ENCODE results near the gene CCDC54.
"Not testable (repeated sequence)": the region's sequence is repeated elsewhere in the genome, so short reads cannot be mapped to it uniquely, and the experiment has no call there.

Gene CCDC54

GRCh38 chr3:107377151-107377550, at the start of gene CCDC54:
TSS of gene CCDC54 (plus strand) at chr3:107377439. CDS start at chr3:107377588, 149 bp downstream.
- no peak for DNase-seq (ENCODE audit: low read depth)

- no peak for DNase-seq (ENCODE audit: low read depth)
Measured at GRCh38 chr3:107328069-107328468, 49.2 kb upstream of the CCDC54 start.

- DNase-seq (ENCODE audit: low read depth), result no peak
Measured at GRCh38 chr3:107329088-107329487, 48.2 kb upstream of the CCDC54 start.

- DNase-seq (ENCODE audit: low read depth), result not testable (repeated sequence)
Measured at GRCh38 chr3:107339690-107340089, 37.5 kb upstream of the CCDC54 start.

GRCh38 chr3:107344722-107345121, 32.5 kb upstream of the CCDC54 start:
- no peak for DNase-seq (ENCODE audit: low read depth)

GRCh38 chr3:107345822-107346405, 31.3 kb upstream of the CCDC54 start:
- no peak for DNase-seq (ENCODE audit: low read depth)

GRCh38 chr3:107346564-107346963, 30.7 kb upstream of the CCDC54 start:
- DNase-seq (ENCODE audit: low read depth), result no peak

- DNase-seq (ENCODE audit: low read depth), result no peak
Measured at GRCh38 chr3:107347751-107348150, 29.5 kb upstream of the CCDC54 start.

- DNase-seq (ENCODE audit: low read depth), result no peak
Measured at GRCh38 chr3:107356706-107357105, 20.5 kb upstream of the CCDC54 start.

- no peak for DNase-seq (ENCODE audit: low read depth)
Measured at GRCh38 chr3:107361633-107362032, 15.6 kb upstream of the CCDC54 start.

GRCh38 chr3:107365051-107365450, 12.2 kb upstream of the CCDC54 start:
- no peak for DNase-seq (ENCODE audit: low read depth)

GRCh38 chr3:107366766-107367165, 10.5 kb upstream of the CCDC54 start:
- no peak for DNase-seq (ENCODE audit: low read depth)

GRCh38 chr3:107367353-107367752, 9.9 kb upstream of the CCDC54 start:
- no peak for DNase-seq (ENCODE audit: low read depth)

- no peak for DNase-seq (ENCODE audit: low read depth)
Measured at GRCh38 chr3:107368654-107369398, 8.4 kb upstream of the CCDC54 start.

- DNase-seq (ENCODE audit: low read depth), result no peak
Measured at GRCh38 chr3:107369791-107370190, 7.4 kb upstream of the CCDC54 start.

- DNase-seq (ENCODE audit: low read depth), result no peak
Measured at GRCh38 chr3:107370907-107371306, 6.3 kb upstream of the CCDC54 start.

GRCh38 chr3:107372506-107372905, 4.7 kb upstream of the CCDC54 start:
- DNase-seq (ENCODE audit: low read depth), result no peak

GRCh38 chr3:107373896-107374295, 3.3 kb upstream of the CCDC54 start:
- DNase-seq (ENCODE audit: low read depth), result no peak

GRCh38 chr3:107375682-107376081, 1.6 kb upstream of the CCDC54 start:
- DNase-seq (ENCODE audit: low read depth), result no peak

- no peak for DNase-seq (ENCODE audit: low read depth)
Measured at GRCh38 chr3:107382631-107383030, 5.4 kb downstream of the CCDC54 start.

GRCh38 chr3:107384428-107384827, 7.2 kb downstream of the CCDC54 start:
- no peak for DNase-seq (ENCODE audit: low read depth)

- DNase-seq (ENCODE audit: low read depth), result no peak
Measured at GRCh38 chr3:107384907-107385306, 7.7 kb downstream of the CCDC54 start.

- DNase-seq (ENCODE audit: low read depth), result no peak
Measured at GRCh38 chr3:107387555-107387954, 10.3 kb downstream of the CCDC54 start.
